Hematopoietic multipotent progenitor cell treated with erythropoietin and hydrocortisone succinate and interleukin-3 and kit ligand, for 17 days (in vitro differentiated cells): ENCODE data around the gene DNAH12.
"Not testable (repeated sequence)": the region's sequence is repeated elsewhere in the genome, so short reads cannot be mapped to it uniquely, and the experiment has no call there.

Experiments used
- DNase-seq: peaks from one replicate; pipeline ENCODE4 v3.0.0-alpha.2; 2015; ENCODE audit warnings: low spot score

The DNAH12 gene

GRCh38 chr3:57309769-57310360, 234.3 kb downstream of the DNAH12 start:
- DNase-seq = no peak

GRCh38 chr3:57303520-57303919, 240.6 kb downstream of the DNAH12 start:
- DNase-seq = not testable (repeated sequence)

GRCh38 chr3:57298041-57298440, 246.1 kb downstream of the DNAH12 start:
- no peak for DNase-seq

- no peak for DNase-seq
These were observed 251.1 kb downstream of the DNAH12 start for GRCh38 chr3:57292897-57293526.

- DNase-seq = no peak
These were observed 251.8 kb downstream of the DNAH12 start, which contains the start of gene ASB14 for GRCh38 chr3:57292159-57292896. Gene ASB14, minus strand, starts transcription at chr3:57292685. Its CDS starts 652 bp downstream, at chr3:57292033.

- DNase-seq = no peak
These were observed 255.7 kb downstream of the DNAH12 start for GRCh38 chr3:57288403-57288802.

GRCh38 chr3:57287205-57287604, 256.9 kb downstream of the DNAH12 start:
- DNase-seq = no peak

GRCh38 chr3:57283334-57283733, 260.8 kb downstream of the DNAH12 start:
- DNase-seq = no peak

GRCh38 chr3:57281715-57282114, 262.4 kb downstream of the DNAH12 start:
- DNase-seq = no peak

- no peak for DNase-seq
These were observed 264.5 kb downstream of the DNAH12 start for GRCh38 chr3:57279685-57280084.

GRCh38 chr3:57278237-57278636, 265.9 kb downstream of the DNAH12 start:
- no peak for DNase-seq

GRCh38 chr3:57275393-57275792, 268.8 kb downstream of the DNAH12 start:
- no peak for DNase-seq

GRCh38 chr3:57274845-57275244, 269.3 kb downstream of the DNAH12 start:
- no peak for DNase-seq

- no peak for DNase-seq
These were observed 275.7 kb downstream of the DNAH12 start for GRCh38 chr3:57268416-57268815.

GRCh38 chr3:57261929-57262328, 282.2 kb downstream of the DNAH12 start:
- no peak for DNase-seq

- no peak for DNase-seq
These were observed 283.0 kb downstream of the DNAH12 start for GRCh38 chr3:57261119-57261518.

GRCh38 chr3:57257678-57258077, 286.5 kb downstream of the DNAH12 start:
- no peak for DNase-seq

- DNase-seq = no peak
These were observed 287.3 kb downstream of the DNAH12 start for GRCh38 chr3:57256844-57257243.

GRCh38 chr3:57252404-57252803, 291.7 kb downstream of the DNAH12 start:
- no peak for DNase-seq

- no peak for DNase-seq
These were observed 299.2 kb downstream of the DNAH12 start for GRCh38 chr3:57244946-57245345.
